SKM-1 treated with dmso at 0.1 percent for 144 hours (cell line): ENCODE results near the gene KIF1C.
A peak's percentile ranks its signal among the peaks of the same experiment; 100 is the strongest.

Experiments used
- DNase-seq: peaks from one replicate; lab custom pipeline; 2025; ENCODE audit not compliant: unreplicated experiment; lab: John Stamatoyannopoulos, UW

KIF1C gene

DNA sequence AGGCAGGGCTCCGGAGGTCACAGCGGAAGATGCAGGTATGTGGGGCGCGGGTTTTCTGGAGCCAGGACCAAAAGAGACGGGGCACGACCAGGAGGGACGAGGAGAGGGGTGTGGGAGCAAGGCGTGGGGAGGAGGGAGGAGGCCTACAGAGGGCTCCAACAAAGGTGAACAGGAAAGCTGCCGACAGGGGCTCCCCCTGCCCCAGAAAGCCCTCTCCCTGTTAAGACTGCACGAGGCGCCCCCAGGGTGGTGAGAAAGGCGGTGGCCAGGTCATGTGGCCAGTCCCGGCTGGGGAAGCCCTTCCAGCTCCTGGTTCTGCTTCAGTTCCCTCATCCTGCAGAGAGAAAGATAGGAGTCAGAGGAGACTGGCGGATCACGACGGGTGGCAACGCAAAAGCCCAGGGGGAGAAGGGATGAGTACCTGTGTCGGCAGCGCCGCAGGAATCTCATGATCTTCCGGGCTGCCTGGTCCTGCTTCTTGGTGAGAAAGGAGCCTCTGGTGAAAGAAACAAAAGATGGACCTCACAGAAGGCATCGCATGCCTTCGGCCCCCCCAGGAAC is 29.2 kb upstream of the KIF1C start:
- DNase-seq: no peak

DNA sequence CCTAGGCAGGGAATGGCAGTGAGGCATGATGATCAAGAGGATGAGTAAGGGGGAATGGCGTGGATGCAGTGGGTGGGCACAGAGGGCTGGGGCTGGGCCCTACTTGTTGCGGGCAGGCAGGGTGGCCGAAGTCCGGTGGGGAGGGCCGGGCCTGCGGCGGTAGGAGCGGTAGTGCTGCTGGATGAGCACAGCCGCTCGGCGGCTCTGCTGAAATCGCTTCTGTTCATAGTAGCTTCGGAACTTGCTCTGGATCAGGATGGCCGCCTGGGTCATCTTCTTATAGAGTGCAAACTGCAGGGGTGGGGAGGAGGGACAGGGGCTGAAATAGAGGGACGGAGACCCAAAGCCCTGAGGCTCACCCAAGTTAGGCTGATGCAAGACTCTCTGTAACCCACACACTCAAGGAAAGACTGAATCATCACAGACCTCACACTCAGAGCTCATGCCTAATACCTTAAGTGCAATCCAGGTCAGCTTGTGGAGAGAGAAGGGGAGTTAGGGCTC is 28.7 kb upstream of the KIF1C start:
- no peak for DNase-seq

DNA sequence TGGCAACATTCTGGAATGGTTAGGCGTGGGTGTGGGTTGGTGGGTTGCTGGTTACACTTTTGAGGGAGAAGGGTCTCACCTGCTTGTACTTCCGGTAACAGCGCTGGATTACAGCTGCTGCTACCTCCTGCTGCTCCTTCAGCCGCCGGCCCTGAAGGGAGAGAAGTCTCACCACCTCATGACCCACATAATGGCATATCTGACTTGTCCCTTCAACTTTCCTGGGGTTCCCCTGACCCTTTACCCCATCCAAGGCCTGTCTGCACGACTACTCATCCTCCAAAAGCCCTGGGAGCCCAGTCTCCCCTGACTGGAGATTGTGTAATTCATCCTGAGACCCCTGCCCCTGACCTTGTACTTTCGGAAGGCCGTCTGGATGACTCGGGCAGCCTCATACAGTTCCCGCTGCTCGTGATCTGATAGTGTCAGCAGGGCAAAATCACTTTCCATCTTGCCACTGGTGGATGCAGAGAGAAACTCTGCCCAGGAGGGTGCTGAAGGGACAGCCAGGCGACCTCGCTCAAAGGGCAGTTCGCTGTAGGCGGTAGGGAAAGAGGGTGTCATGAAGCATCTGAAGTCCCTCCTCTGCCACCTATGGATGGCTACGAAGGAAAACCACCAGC is 28.1 kb upstream of the KIF1C start:
- DNase-seq: no peak

DNA sequence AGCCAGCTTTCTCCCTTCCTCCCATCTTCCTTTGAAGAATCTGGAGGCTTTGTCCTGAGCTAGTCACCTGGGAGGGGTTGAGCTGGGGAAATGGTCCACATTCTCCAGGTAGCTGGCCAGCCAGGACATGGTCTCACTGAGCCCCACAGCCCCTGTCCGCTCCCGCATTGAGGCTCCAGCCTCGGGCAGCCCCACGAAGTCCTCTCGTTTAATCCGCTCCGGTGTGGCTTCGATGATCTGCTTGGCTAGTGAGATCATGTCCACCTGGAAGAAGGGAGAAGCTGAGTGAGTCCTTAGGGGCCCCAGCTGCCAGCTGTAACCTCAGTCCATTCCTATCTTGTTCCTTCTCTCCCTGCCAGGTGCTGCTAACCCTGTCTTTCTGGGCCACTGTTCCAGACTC is 27.5 kb upstream of the KIF1C start:
- DNase-seq: no peak

DNA sequence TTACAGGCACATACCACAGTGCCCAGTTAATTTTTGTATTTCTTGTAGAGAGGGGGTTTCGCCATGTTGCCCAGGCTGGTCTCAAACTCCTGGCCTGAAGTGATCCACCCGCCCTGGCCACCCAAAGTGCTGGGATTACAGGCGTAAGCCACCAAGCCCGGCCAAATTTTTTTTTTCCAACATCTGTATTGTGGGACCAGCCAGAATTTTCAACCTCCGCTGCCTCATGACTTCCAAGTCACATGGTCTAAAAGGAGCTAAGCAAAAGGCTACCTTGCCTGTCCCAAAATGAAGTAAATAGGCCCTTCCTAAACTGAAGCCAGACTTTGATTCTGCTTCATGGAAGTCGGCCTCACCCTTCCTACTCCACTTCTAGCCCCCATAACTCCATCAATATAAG is 25.9 kb upstream of the KIF1C start:
- no peak for DNase-seq

DNA sequence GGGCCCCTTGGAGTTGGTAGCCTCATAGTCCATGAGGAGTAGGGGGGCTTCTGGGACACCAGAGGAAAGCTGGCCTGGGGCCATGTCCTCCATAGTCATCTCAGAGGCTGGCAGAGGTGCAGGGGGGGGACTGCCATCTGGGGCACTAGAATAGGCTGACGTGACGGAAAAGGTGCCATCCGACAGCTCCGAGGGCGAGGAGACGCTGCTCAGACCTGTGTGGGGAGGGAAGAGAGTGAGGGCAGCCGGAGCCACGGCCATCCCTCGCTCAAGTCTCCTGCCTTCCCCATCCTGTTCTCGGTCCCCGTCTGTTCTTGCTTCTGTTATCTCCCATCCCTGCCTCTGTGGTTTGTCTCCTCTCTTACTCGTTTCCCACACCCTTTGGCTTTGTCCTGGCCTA is 25.4 kb upstream of the KIF1C start:
- DNase-seq: no peak

DNA sequence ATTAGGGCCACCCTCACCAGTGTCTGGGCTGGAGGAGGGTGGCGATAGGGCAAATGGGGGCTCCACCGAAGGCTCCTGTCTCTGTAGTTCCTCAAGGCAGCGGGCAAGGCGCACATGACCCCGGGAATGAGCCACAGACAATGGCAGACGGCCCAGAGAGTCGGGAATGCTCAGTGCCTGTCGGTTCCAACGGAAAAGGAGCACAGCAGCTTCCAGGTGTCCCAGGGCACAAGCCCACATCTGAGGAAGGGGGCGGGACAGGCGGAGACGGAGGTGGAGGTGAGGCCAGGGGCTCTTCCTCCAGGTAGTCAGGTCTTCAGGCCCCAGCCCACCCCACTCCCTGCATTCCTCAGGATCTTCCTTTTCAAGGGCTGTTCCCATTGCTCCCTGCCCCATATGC is 25.0 kb upstream of the KIF1C start:
- DNase-seq: no peak

DNA sequence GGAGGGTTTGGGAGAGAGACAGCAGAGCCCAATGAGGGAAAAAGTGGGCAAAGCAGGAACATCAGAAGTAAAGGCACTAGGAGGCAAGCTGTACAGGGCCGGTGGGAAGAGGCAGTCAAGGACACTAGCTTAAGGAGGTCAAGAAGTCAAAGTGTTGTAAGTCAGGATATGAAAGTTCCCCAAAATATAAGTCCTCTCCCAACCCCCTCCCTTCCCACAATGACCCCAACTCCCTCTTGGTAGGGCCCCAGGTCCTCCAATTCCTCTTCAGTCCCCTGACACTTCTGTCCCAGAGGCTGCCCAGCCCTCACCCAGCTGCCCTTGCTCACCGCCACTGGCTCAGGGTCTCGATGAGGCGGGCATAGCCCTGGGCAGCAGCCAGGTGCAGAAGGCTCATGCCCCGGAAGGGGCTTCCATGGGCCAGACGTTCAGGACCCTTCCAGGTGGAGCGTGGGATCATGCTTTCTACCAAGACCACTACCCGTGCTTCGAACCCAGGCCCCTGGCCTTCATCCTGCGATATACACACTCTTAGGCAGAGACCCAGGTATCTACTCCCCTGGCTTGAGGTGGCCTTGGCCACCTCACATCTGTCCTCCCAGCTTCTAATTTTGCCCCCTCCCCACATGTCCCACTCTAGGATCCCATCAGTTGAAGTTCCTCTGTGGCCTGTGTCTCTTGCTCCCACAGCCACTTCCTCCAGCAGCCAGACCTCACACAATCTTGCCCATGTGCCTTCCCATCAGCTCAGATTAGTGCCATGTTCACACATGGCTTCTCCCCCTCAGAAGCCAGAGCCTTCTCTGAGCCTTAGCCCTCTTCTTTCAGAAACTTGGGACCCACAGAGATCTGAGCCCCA is 24.3 kb upstream of the KIF1C start:
- DNase-seq: peak; percentile 44

DNA sequence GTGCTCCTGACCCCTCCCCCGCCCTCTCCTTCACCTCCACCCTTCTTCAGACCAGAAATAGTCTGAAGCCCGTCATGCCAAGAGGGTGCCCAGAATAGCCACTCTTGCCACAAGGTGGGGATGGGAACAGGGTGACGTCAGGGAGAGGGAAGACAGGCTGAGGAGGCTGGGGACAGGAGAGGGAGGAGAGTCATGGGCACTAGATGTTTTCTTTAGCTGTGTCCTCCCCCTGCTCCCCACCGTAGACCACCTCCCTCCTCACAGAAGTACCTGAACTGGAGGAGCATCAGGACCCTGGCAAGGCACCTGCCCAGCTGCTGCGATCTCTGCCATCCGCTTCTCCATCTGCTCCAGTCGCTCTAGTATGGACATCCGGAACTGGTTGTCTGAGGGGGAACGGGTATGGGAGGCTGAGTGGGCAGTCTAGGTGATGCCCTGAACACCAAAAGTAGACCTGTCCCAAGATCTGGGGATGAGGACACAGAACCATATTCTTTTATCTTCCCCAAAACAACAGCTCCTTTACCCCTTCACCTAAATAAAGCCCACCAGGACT is 23.6 kb upstream of the KIF1C start:
- no peak for DNase-seq

DNA sequence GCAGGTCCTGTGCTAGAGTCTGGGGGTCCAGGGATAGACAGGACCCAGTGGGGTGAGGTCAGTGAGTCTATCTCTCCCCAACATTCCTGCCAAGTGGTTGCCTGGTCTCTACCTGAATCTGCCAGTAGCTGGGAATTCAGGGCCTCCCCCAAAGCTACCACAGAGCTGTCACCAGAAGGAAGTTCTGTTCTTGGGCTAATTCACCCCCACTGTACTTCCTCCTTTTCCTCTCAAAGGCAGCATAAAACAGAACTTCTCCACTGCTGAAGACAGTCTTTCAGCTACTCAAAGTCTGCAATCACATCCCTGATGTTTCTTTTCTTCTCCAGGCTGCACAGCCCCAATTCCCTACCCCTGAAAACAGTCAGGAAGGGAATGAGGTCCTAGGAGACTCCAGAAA is 19.0 kb upstream of the KIF1C start:
- DNase-seq: peak; percentile 34

DNA sequence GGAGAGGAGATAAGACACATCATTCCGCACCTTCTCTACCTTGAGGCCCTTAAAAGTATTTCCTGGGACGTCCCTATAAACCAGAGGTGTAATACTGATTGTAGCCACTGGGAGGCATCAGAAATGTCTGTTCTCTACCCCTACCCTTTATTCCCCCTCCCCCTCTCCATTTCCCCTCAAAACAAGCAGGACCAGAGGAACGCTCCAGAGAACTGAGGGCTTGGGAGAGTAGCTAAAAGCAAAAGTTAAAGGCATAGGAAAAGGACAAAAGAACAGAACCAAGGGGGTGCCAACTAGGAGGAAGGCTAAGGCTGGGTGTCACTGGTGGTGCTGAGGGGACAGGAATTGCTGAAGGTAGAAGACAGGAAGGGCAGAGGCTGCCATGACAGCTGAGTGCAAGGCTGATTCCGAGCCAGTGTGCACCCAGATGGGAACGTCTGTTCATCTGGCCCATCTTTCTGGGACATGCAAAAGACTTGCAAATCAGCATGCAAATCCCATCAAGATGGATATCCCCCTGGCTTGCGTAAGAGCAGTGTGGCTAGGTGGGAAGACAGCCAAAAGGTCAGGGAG is 17.0 kb upstream of the KIF1C start:
- DNase-seq: no peak

DNA sequence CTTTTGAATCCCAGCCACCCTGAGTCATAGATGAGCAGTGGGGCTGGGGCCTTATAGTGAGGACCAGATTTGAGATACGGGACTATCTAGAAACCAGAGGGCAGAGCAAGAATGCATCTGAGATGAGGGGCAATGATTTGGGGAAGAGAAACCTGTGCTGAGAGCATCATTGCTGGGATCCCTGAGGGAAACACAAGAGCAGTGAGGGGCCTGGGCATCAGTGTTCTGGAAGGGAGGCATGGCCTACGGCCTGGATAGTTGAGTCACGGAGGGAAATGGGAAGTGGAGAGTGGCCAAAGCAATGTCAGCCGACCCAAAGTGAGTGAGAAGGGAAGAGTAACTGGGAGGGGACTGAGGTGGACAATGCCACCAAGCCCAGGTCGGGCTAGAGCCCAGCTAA is 15.4 kb upstream of the KIF1C start:
- no peak for DNase-seq

DNA sequence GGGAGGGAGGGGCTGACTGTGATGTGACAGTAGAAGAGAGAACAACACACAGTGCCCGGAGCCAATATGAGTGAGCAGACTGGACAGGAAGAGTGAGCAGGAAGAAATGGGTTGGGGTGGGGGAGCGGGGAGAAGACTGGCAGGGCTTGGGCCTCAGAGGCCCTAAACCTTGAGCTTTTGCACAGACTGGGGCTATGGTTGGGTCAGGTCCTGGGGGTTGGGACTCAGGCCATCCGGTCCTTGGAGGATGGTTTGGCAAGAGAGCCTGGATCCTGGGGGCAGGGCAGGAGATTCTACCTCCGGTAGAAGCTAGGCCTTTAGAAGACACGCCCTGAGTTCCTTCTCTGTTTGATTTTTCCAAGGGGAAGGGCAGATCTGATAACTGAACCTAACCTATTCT is 11.3 kb upstream of the KIF1C start:
- DNase-seq: no peak

DNA sequence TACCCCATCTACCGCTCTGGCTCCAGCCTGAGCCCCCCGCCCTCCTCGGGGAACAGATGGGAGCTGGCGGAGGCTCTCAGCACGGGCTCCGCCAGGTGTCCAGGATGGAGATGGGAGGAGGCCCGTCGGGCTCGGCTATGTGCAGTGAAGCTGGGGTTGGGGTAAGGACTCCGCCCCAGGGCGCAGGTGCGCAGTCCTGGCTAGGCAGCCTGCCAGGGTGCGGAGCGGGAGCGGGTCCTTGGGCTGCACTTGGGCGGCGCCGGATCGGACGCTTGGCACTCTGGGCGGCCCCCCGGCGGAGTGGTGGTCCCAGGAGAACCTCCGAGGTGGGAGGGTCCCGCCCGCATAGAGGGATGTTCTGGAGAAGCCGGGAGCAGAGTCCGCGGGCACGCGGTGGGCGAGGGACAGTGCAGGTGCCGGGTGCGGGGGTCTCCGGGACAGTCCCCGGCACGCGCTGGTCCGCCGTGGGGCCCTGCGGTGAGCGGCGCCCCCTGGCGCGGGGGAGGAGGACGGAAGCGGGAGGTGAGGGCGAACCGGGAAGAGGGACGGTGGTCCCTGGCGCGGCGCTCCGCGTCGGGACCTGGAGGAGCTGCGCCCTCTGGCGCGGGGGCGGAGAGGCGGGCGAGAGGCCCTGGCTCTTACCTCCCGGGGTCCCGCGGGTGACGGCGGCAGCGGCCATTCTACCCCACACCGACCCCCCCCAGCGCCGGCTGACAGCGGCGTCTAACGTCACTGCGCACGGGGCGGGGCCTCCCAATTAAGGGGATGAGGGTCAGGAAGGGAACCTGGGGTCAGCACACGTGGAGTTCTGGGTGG is 10.6 kb upstream of the KIF1C start, which contains the start of gene CAMTA2:
Gene CAMTA2, minus strand, starts transcription at position 725 of the 816 bp plus-strand sequence. CDS start 1,453 bp downstream, outside the sequence.
- peak; percentile 13 for DNase-seq

DNA sequence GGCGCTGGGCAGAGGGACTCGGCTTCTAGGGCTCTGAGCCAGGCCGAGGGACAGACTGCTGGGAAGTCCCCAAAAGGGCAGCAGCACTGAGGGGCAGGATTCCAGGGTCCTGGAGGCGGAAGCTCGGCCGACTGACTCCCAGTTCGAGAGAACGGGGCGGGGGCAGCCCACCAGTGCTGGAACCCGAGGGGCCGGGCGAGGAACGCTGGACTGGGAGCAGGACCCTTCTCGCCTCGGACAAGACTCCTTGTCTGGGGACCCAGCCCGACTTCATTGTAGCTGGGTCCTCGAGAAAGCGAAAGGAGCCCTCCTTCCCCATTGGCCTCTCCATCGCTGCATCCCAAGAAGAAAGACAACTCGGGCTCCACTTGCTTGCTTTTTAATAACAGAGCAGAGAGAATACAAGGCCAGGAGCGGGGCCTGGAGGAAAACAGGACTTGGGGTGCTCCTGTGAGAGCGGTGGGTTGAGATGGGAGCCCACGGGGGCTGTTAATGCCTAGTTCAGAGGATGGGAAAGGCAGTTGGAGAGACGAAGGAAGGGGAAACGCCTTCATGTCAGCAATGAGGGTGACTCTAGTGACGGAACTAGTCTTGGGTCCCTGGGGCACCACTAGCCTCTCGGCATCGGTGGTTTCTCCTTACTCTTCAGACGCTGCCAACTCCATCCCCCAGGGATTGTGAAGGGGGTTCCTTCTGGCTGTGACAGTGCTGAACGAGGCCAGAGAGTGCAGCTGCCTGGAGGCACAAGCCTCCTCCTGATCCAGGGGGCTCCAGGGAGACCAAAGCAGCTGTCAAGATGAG is 9.8 kb upstream of the KIF1C start:
- no peak for DNase-seq

DNA sequence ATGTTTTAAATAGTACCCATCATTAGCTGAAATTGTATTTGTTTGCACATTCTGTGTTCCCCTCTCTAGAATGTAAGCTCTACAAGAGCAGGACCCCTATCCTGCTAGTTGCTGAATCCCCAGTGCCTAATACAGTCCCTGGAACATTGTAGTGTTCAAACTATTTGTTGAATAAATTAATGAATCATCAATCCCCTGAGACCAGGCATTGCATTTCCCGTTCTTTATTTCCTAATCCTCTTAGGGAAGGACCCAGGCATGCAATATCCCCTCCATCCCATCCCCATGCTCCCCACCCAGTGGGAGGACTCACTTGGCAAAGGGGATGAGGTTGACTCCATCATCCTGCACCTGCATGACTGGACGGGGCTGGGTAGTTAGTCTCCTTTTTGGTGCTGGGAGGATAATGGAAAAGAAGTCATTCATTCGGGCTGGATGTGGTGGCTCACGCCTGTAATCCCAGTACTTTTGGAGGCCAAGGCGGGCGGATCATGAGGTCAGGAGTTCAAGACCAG is 3.6 kb upstream of the KIF1C start:
- DNase-seq: no peak

DNA sequence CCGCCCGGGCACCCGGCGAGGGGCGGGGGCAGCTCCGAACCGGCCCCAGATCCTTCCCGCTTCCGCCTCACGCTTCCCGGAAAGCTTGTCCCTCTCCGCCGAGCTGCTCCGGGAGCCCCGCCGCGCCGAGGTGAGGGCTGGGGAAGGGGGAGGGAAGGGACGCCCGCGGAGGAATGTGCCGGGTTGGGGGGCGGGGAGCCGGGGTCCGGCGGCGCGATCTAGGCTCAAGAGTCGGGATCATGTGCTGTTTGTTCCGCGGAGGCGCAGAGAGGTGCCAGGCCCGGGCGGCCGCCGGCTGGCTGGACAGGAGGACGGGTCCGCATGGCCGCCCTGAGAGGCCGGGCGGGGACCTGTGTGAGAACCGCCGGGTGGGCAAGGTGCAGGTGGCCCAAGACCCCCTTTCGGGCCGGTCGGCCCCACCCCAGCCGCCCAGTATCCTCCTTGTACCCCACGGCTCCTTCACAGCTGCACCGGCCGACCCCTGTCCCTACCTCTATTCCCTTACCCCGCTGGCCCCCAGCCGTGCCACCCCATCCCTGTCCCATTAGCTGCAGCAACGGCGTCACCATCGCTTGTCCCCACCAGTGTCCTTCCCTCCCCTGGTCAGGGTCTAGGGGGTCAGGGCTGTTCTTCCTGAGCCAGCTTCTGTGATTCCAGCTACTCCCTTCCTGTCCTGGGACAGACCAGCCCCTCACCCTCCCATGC is 429 bp downstream of the KIF1C start:
- DNase-seq: no peak

DNA sequence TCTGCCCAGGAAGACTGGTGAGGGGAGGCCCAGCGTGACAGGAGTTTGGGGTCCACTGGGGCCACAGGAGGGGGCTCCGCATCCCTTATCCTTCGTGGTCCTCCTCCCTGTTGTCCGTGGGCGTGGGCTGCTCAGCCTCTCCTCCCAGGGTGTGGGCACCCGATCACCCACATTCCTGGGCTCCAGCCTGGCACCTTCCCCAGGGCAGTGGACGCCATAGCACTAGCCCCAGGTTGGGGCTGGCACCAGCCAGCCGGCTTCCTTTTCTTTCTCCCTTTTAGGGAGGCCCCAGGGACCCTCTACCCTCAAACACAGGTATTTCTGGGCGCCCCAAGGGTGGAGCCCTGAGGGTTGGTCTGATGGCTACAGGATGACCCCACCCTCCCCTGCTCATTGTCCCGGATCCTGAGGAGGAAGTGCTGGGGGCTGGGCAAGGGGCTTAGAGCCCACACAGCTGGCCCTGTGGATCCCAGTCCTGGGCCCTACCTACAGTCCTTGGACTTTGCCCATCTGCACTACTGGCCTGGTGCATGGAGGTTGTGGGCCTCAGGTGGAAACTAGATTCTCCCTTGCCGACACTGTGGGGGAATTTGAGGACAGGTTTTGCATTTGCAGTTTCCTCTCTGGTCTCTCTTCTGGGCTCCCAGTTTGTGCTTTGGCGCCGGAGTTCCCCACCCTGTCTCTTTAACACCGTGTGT is 1.1 kb downstream of the KIF1C start:
- no peak for DNase-seq
